ENCODE data around the gene IGFN1. TPM values are rescaled to one million over a fixed set of nuclear protein-coding genes. Genes with fewer than 3 reads are reported as not detected.

The IGFN1 gene
- total and polyA plus RNA-seq, 2 of the 8 experiments (the other 6 are each of a cell fraction or from before 2014, with no cell fraction given), result not detected

DNA sequence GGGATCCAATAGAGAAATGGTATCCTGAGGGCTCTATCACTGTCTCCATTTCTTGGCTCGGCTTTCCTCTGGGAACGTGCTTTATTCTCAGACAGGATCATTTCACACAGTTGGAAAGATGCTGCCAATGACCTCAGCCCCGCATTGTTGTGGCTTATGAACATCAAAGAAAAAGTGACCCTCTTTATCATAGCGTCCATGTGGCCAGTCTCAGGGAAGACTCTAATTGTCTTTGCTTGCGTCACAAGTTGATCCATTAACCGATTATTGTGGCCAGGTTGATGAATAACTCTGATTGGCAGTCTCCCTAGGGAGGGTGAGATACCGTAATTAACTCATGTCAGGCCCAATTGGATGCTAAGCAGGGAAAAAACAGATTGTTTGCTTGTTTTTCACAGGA, 26.0 kb upstream of the IGFN1 start:
- WGBS, 2 experiments (ENCODE audit: extremely low coverage in 1 of 2, insufficient coverage in 1 of 2, insufficient read length in 1 of 2, insufficient replicate concordance in 2 of 2, low coverage in 1 of 2, low lambda C conversion rate in 2 of 2, missing lambda C conversion rate in 1 of 2), result 91% methylated on average over 7 of the region's 7 CpGs; no CpG with 5 or more reads in 1 of the 2 experiments
- FAIRE-seq (no peak), DNase-seq (ENCODE audit: low read depth in 1 of 2, low spot score in 2 of 2) (no peak)
- H4K91ac ChIP-seq (replicated peaks; ENCODE audit: insufficient read length, low read length), result no peak overlapping the region
- no peak overlapping the region for H2AFZ ChIP-seq (ENCODE audit: low read length)
- no peak overlapping the region for H2BK20ac ChIP-seq (ENCODE audit: low read length)
- H2AK5ac ChIP-seq (ENCODE audit: low read depth, low read length), result no peak overlapping the region
- H3K23me2 ChIP-seq (ENCODE audit: low read depth, low read length), result no peaks in the 10 kb centered on the region
- no peaks in the 10 kb centered on the region for H3K4me1 ChIP-seq (replicated peaks in 1 of 4; ENCODE audit: control insufficient read depth in 3 of 4, insufficient read depth in 4 of 4, low read length in 3 of 4)
- H2BK15ac ChIP-seq (ENCODE audit: low read length), result peak overlapping the region; percentile 31; the same call in 1 of the 2 replicates
- no peak overlapping the region for H4K5ac ChIP-seq (ENCODE audit: insufficient read length, low read depth, low read length)
- H3K56ac ChIP-seq (replicated peaks; ENCODE audit: insufficient read length, low read depth, low read length), result no peak overlapping the region
- H3K36me3 ChIP-seq (ENCODE audit: control insufficient read depth in 2 of 4, insufficient read depth in 4 of 4, low read length in 3 of 4), result no peaks in the 10 kb centered on the region
- H4K8ac ChIP-seq (ENCODE audit: extremely low read depth, insufficient read depth, low read length), result no peak overlapping the region
- no peak overlapping the region for H3K14ac ChIP-seq (ENCODE audit: insufficient read length)
- H3K79me2 ChIP-seq (ENCODE audit: control insufficient read depth in 1 of 2, insufficient read depth in 2 of 2, low read length in 2 of 2), result no peaks in the 10 kb centered on the region
- H3K9me3 ChIP-seq (ENCODE audit: insufficient read depth in 2 of 2, low read depth in 1 of 2, low read length in 1 of 2), result no peaks in the 10 kb centered on the region
- no peaks in the 10 kb centered on the region for H4K20me1 ChIP-seq (replicated peaks in 1 of 2; ENCODE audit: control insufficient read depth in 1 of 2, insufficient read depth in 2 of 2, low read length in 2 of 2)
- no peak overlapping the region for H3K18ac ChIP-seq (ENCODE audit: extremely low read depth, low read length)
- no peak overlapping the region for H3K4me2 ChIP-seq (ENCODE audit: insufficient read depth in 1 of 2, low read depth in 2 of 2, low read length in 2 of 2)
- H3K23ac ChIP-seq (ENCODE audit: insufficient read length), result no peak overlapping the region
- H3K9ac ChIP-seq (replicated peaks in 1 of 4; ENCODE audit: extremely low read depth in 1 of 4, low read depth in 3 of 4, low read length in 3 of 4), result no peak overlapping the region
- H3K4me3 ChIP-seq (ENCODE audit: extremely low read depth in 1 of 4, insufficient read depth in 2 of 4, low read depth in 3 of 4, low read length in 4 of 4), result no peak overlapping the region
- no peak overlapping the region for H2BK12ac ChIP-seq (ENCODE audit: low read depth, low read length)
- no peak overlapping the region for H2BK120ac ChIP-seq (replicated peaks; ENCODE audit: low read depth, low read length)
- H3K4ac ChIP-seq (replicated peaks; ENCODE audit: insufficient read length, low read depth, low read length), result no peak overlapping the region
- no peaks in the 10 kb centered on the region; a peak in 1 of 7 replicates for H3K27me3 ChIP-seq (replicated peaks in 1 of 4; ENCODE audit: control insufficient read depth in 3 of 4, extremely low read depth in 1 of 4, insufficient read depth in 3 of 4, low read length in 3 of 4)
- ChIA-PET POLR2A (ENCODE audit: partially characterized antibody) (interaction anchor here (1.5 kb wide), 1 partner anchor 10 kb away, joined by 3 read pairs; the partner anchor contains the start of gene TMEM9), CTCF (ENCODE audit: partially characterized antibody) (interaction anchor here (1.0 to 1.1 kb wide), 2 partner anchors 15 to 90 kb away, joined by 3 to 4 read pairs; no protein-coding TSS in a partner anchor)
- no peak overlapping the region for H2BK5ac ChIP-seq (ENCODE audit: low read depth, low read length)
- no peaks in the 10 kb centered on the region for H3K79me1 ChIP-seq (ENCODE audit: low read depth, low read length)
- TF ChIP-seq CTBP2 (IDR thresholded peaks at IDR 0.05; ENCODE audit: borderline replicate concordance, insufficient read depth, insufficient read length, low read length) (no peak), SRF (IDR thresholded peaks at IDR 0.05; ENCODE audit: low read depth, low read length) (no peak)
- no peak overlapping the region for H3K27ac ChIP-seq (ENCODE audit: low read depth, low read length)

Measured in H1 (cell line).